Endothelial cell of umbilical vein (primary cell): Measurements from ENCODE around the gene KDM4C. TPM values are rescaled to one million over a fixed set of nuclear protein-coding genes. Genes with fewer than 3 reads are reported as not detected.

Experiments
- BruUV-seq: library from RNA; stranded (reverse); fragments of 400-500 nt; replicated peaks from 2 replicates; lab custom pipeline; 2021; lab: Mats Ljungman, UMichigan
- CTCF ChIA-PET: fragments of 300-600, 350-600 bp; sonication (Branson Sonifier 250); formaldehyde crosslinking; loops from one replicate; lab custom pipeline; 2021; ENCODE audit warnings: antibody characterized with exemption, inconsistent platforms; lab: Charles Lee
- POLR2A ChIA-PET: fragments of 300-600, 350-600 bp; sonication (Branson Sonifier 250); formaldehyde crosslinking; loops from one replicate; lab custom pipeline; 2021; ENCODE audit warnings: antibody characterized with exemption, inconsistent platforms; lab: Charles Lee
- DNase-seq: peaks from one replicate; pipeline ENCODE4 v3.0.0-alpha.2; 2011; ENCODE audit warnings: low read depth, low spot score
- FAIRE-seq: peaks from 2 replicates; lab custom pipeline; 2011; peaks lifted over from hg19 to GRCh38; lab: Jason Lieb, UNC
- H2AFZ ChIP-seq: 2 replicates; pipeline ENCODE4 v1.6.0; 2012; ENCODE audit warnings: low read depth, low read length, control low read depth, inconsistent platforms
- H3K27ac ChIP-seq: 2 replicates; pipeline ENCODE4 v1.5.1; 2011; ENCODE audit warnings: low read depth, mild to moderate bottlenecking, control low read depth, low read length, moderate library complexity; ENCODE audit not compliant: insufficient read depth
- H3K27me3 ChIP-seq, 2 experiments: 2 replicates each; pipeline versions ENCODE4 v1.6.0 to v1.6.1; 2011; ENCODE audit warnings: low read length in 2 of 2, mixed read lengths in 1 of 2; ENCODE audit not compliant: control insufficient read depth in 2 of 2, insufficient read depth in 2 of 2
- H3K36me3 ChIP-seq, 2 experiments: 2 replicates in 1 of 2; 3 replicates in 1 of 2; pipeline ENCODE4 v1.5.1; 2011; ENCODE audit warnings: low read length in 2 of 2, mild to moderate bottlenecking in 1 of 2, moderate library complexity in 1 of 2; ENCODE audit not compliant: control insufficient read depth in 2 of 2, insufficient read depth in 2 of 2; ENCODE audit errors: extremely low read depth in 1 of 2
- H3K4me1 ChIP-seq: 3 replicates; pipeline ENCODE4 v1.5.1; 2011; ENCODE audit warnings: mild to moderate bottlenecking, low read length; ENCODE audit not compliant: control insufficient read depth, insufficient read depth; ENCODE audit errors: extremely low read depth
- H3K4me2 ChIP-seq: 2 replicates; pipeline ENCODE4 v1.6.1; 2011; ENCODE audit warnings: low read length, control low read depth, mixed read lengths; ENCODE audit not compliant: insufficient read depth
- H3K4me3 ChIP-seq, 3 experiments: fragments of 200-600 bp in 1 of 3; sonication (generic), shearing (Covaris generic) in 1 of 3; replicated peaks in 1 of 3; 2 replicates each; pipeline ENCODE4 v1.5.1; 2011 to 2016; ENCODE audit warnings: control low read depth in 3 of 3, low read length in 3 of 3, mild to moderate bottlenecking in 2 of 3, inconsistent platforms in 1 of 3, low read depth in 1 of 3, moderate library complexity in 1 of 3; ENCODE audit not compliant: insufficient read depth in 1 of 3
- H3K79me2 ChIP-seq: 2 replicates; pipeline ENCODE4 v1.6.0; 2012; ENCODE audit warnings: low read length, inconsistent platforms; ENCODE audit not compliant: control insufficient read depth, insufficient read depth
- H3K9ac ChIP-seq: replicated peaks from 2 replicates; pipeline ENCODE3; 2011; ENCODE audit warnings: low read length, control low read depth; ENCODE audit not compliant: insufficient read depth; ENCODE audit errors: extremely low read depth
- H3K9me1 ChIP-seq: replicated peaks from 3 replicates; pipeline ENCODE4 v1.6.0; 2011; ENCODE audit warnings: mild to moderate bottlenecking, low read length; ENCODE audit not compliant: control insufficient read depth, insufficient read depth; ENCODE audit errors: extremely low read depth
- H3K9me3 ChIP-seq: replicated peaks from 2 replicates; pipeline ENCODE4 v1.5.1; 2012; ENCODE audit warnings: low read length, inconsistent platforms; ENCODE audit not compliant: control insufficient read depth, insufficient read depth
- H4K20me1 ChIP-seq: replicated peaks from 2 replicates; pipeline ENCODE3; 2011; ENCODE audit warnings: mild to moderate bottlenecking, low read length; ENCODE audit not compliant: control insufficient read depth, insufficient read depth; ENCODE audit errors: extremely low read depth
- CTCF ChIP-seq, 2 donors: IDR thresholded peaks; 1 replicate in 1 of 2; 2 replicates in 1 of 2; pipeline ENCODE4 v1.5.1; 2011; ENCODE audit warnings: low read length in 2 of 2, mild to moderate bottlenecking in 2 of 2, moderate library complexity in 2 of 2, control low read depth in 1 of 2, inconsistent platforms in 1 of 2, low read depth in 1 of 2; ENCODE audit not compliant: insufficient read depth in 1 of 2; ENCODE audit errors: extremely low read depth in 1 of 2
- EZH2 ChIP-seq: IDR thresholded peaks from 2 replicates; pipeline ENCODE4 v1.6.1; 2012; ENCODE audit warnings: borderline replicate concordance, low read depth, mild to moderate bottlenecking, moderate library complexity, low read length, inconsistent platforms; ENCODE audit not compliant: severe bottlenecking
- FOS ChIP-seq: IDR thresholded peaks from 2 replicates; pipeline ENCODE4 v1.6.1; 2011; ENCODE audit warnings: mild to moderate bottlenecking, low read length, moderate library complexity, borderline replicate concordance; ENCODE audit not compliant: insufficient read depth
- GATA2 ChIP-seq: IDR thresholded peaks from 2 replicates; pipeline ENCODE4 v1.7.0; 2011; ENCODE audit warnings: low read depth, mild to moderate bottlenecking, moderate library complexity, mixed read lengths, low read length; ENCODE audit not compliant: insufficient read length, insufficient read depth
- JUN ChIP-seq: IDR thresholded peaks from 2 replicates; pipeline ENCODE4 v1.6.1; 2011; ENCODE audit warnings: borderline replicate concordance, low read depth; ENCODE audit not compliant: insufficient read length, insufficient read depth
- MAX ChIP-seq: IDR thresholded peaks from 2 replicates; pipeline ENCODE4 v1.6.1; 2011; ENCODE audit not compliant: insufficient read depth, insufficient read length
- MYC ChIP-seq: IDR thresholded peaks from one replicate; pipeline ENCODE4 v1.6.1; 2011; ENCODE audit warnings: mild to moderate bottlenecking, low read depth, low read length
- POLR2A ChIP-seq: IDR thresholded peaks from 2 replicates; pipeline ENCODE4 v1.6.1; 2012; ENCODE audit warnings: low read depth, mild to moderate bottlenecking, control low read depth, low read length
- POLR2AphosphoS5 ChIP-seq: IDR thresholded peaks from 2 replicates; pipeline ENCODE4 v1.6.1; 2012; ENCODE audit warnings: low read depth, mild to moderate bottlenecking, control low read depth, low read length, moderate library complexity; ENCODE audit not compliant: insufficient read depth
- dilution Hi-C: fragments of 300-500 bp; cut with MboI; formaldehyde crosslinking; loops from one replicate; pipeline ENCODE4 v1.15.0; 2019; ENCODE audit warnings: low sequenced_read_pairs; ENCODE audit not compliant: extremely low pct_ligation_motif_present
- intact Hi-C: fragments of 100-400 bp; cut with micrococcal nuclease; formaldehyde crosslinking; loops from one replicate; pipeline ENCODE4 v1.10.0; 2022
- polyA plus RNA-seq, 4 experiments: library from polyadenylated mRNA; depleted of rRNA in 3 of 4; stranded (reverse) in 3 of 4; unstranded in 1 of 4; fragments of >200 nt; gene quantifications; 2 replicates each; pipeline versions ENCODE4 v1.2.1 to v1.2.3, GENCODE V29; 2011 to 2012; ENCODE audit warnings: missing spikeins in 1 of 4
- total RNA-seq: library from RNA; stranded (reverse); gene quantifications from 2 replicates; pipeline ENCODE4 v1.2.3, GENCODE V29; 2021

Gene KDM4C
- total and polyA plus RNA-seq, 2 donors (not counting 3 experiments of a cell fraction or from before 2014, with no cell fraction given): 5.4 to 15.0 TPM

GRCh38 chr9:6960777-6961176, 203.0 kb downstream of the KDM4C start:
- H3K9ac ChIP-seq: no peak overlapping the region
- H3K27ac ChIP-seq: no peak overlapping the region
- no peaks in the 10 kb centered on the region for H4K20me1 ChIP-seq
- no peaks in the 10 kb centered on the region for H3K27me3 ChIP-seq
- dilution Hi-C loops: no loop called here
- ChIA-PET POLR2A (no interaction called here), CTCF (no interaction called here)
- no TSS peak for BruUV-seq
- TF ChIP-seq EZH2 (no peak), POLR2A (no peak), GATA2 (no peak), MYC (no peak), JUN (no peak), FOS (no peak), CTCF (IDR thresholded peaks at IDR 0.05; ENCODE audit: extremely low read depth in 1 of 2, insufficient read depth in 1 of 2, low read depth in 1 of 2, low read length in 2 of 2) (no peak), POLR2AphosphoS5 (no peak), MAX (no peak)
- H3K79me2 ChIP-seq: no peaks in the 10 kb centered on the region
- no peak overlapping the region for H3K4me2 ChIP-seq
- no peaks in the 10 kb centered on the region for H3K9me3 ChIP-seq
- no peaks in the 10 kb centered on the region for H3K36me3 ChIP-seq
- no peak overlapping the region for H3K4me3 ChIP-seq
- H3K9me1 ChIP-seq: no peaks in the 10 kb centered on the region
- peaks cover 14% of the 10 kb centered on the region for H3K4me1 ChIP-seq
- DNase-seq (no peak), FAIRE-seq (no peak)
- H2AFZ ChIP-seq: no peak overlapping the region
- intact Hi-C loops: no loop called here
